ENCODE measurements around the gene NPL. TPM values are rescaled to one million over a fixed set of nuclear protein-coding genes. Genes with fewer than 3 reads are reported as not detected.

Gene NPL
- total RNA-seq, 4 donors from 2014 or later, result 11.0 to 21.8 (median 16.8) TPM

DNA sequence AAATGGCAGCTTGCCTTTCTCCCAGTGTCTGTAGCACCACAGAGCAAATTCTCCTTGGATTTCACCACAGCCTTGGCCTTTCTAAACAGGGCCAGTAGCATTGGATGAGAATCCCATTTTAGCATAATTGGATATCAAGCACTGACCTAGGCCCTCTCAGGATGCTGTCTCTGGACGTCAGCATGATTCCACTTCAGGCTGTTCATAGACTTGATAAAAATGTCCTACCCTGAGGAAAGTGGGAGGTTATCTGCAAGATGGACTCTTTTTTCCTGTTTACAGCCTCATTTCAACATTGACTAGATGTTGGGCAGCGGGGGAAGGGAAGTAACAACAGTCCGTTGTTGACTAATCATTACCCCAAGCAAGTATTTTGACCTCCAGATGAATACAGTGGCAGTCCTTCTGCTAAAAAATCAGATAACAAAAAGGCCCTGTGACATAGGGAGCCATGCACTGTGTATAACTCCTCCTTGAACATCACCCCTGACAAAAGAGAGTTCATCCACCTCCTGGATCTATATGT, 5.2 kb downstream of the NPL start:
- Histone ChIP-seq H3K27me3 (no peaks in the 10 kb centered on the region), H3K36me3 (peaks cover 3% of the 10 kb centered on the region), H3K4me3 (no peak overlapping the region), H3K9me3 (no peaks in the 10 kb centered on the region), H3K27ac (peak overlapping the region; percentile 10), H3K4me1 (peaks cover 18% of the 10 kb centered on the region)
- DNase-seq (ENCODE audit: low spot score in 2 of 2), result no peak
- 83% methylated on average over 3 of the region's 3 CpGs for WGBS
- TF ChIP-seq POLR2A (IDR thresholded peaks at IDR 0.05) (no peak), EP300 (IDR thresholded peaks at IDR 0.05) (no peak)

DNA sequence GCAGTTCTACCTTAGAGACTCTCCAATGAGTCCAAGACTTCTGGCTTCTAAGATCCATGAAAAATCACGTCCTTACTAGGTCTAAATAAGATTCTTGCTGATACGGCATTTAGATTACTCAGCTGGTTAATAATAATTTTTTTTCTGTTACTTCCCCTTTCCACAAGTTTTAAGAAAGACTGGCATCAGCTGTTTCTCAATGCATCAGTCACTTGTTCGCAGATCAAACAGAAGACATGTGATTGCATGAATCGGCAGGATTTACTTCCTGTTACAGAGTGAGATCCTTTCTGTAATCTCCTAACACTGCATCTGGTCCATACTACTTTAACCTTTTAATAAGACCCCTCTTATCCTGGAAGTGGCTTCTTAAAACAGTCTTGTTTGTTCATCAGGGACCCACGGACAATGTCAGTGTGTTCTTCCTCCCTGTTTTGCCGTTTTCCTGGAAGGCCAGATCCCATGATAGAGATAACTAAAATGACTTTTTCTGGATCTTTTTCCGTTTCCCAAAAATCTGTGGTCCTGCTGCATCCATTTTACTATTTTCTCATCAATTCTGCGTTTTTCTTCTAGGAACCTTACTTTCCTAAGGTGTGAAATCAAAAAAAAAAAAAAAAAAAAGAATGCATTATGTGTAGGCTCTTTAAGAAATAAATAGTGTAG, 6.1 kb downstream of the NPL start:
- Histone ChIP-seq H3K27ac (no peak overlapping the region), H3K9me3 (no peaks in the 10 kb centered on the region), H3K36me3 (peaks cover 3% of the 10 kb centered on the region), H3K27me3 (no peaks in the 10 kb centered on the region), H3K4me1 (peaks cover 11% of the 10 kb centered on the region), H3K4me3 (no peak overlapping the region)
- WGBS, result 56% methylated on average over 8 of the region's 8 CpGs
- TF ChIP-seq POLR2A (IDR thresholded peaks at IDR 0.05) (no peak), POLR2AphosphoS5 (IDR thresholded peaks at IDR 0.05) (no peak), EP300 (IDR thresholded peaks at IDR 0.05) (no peak)
- TF ChIP-seq, protein P1, sequence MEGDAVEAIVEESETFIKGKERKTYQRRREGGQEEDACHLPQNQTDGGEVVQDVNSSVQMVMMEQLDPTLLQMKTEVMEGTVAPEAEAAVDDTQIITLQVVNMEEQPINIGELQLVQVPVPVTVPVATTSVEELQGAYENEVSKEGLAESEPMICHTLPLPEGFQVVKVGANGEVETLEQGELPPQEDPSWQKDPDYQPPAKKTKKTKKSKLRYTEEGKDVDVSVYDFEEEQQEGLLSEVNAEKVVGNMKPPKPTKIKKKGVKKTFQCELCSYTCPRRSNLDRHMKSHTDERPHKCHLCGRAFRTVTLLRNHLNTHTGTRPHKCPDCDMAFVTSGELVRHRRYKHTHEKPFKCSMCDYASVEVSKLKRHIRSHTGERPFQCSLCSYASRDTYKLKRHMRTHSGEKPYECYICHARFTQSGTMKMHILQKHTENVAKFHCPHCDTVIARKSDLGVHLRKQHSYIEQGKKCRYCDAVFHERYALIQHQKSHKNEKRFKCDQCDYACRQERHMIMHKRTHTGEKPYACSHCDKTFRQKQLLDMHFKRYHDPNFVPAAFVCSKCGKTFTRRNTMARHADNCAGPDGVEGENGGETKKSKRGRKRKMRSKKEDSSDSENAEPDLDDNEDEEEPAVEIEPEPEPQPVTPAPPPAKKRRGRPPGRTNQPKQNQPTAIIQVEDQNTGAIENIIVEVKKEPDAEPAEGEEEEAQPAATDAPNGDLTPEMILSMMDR (IDR thresholded peaks at IDR 0.05), result no peak
- no peak for DNase-seq (ENCODE audit: low spot score in 2 of 2)

DNA sequence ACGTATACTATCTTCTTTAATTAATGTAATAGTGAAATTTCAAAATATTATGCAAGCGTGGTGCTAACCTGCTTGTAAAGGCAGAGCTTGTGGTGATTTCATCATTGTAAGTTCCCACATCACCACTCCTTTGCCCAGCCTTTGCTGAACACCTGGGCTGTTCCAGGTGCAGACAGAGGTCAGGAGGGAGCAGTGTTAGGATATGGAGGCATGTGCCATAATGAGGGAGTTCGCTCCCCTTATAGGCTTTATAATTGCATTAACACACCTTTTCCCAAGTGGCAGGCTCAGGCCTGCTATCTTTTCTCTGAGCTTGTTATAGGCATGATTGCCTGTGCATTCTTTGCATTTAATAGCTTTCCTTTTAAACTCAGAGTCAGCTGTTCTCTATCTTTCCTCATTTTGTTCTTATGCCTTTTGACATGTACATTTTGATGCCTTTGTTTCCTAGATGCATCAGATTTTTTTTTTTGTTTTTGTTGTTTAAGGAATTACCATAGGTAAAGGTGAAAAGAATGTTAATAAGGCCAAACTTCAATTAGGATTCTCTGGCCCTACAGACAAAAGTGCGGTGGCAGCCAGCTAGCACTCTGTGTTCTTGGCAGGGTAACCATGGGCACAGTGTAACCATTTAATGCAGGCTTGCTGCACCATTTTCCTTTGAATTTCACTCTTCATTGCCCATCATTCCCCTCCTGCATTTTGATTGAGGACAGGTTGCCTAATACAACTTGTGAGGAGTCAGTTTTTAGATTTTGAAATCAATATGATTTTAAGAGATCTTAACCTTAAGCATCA, 12.6 kb downstream of the NPL start:
- no peak for DNase-seq (ENCODE audit: low spot score in 2 of 2)
- H3K4me3 ChIP-seq, result no peak overlapping the region
- H3K27ac ChIP-seq, result peak overlapping the region; percentile 61
- peaks cover 34% of the 10 kb centered on the region for H3K4me1 ChIP-seq
- 64% methylated on average over 4 of the region's 4 CpGs for WGBS
- no peak for TF ChIP-seq POLR2AphosphoS5 (IDR thresholded peaks at IDR 0.05)
- no peak for TF ChIP-seq EP300 (IDR thresholded peaks at IDR 0.05)
- TF ChIP-seq, protein P1 (IDR thresholded peaks at IDR 0.05), result no peak
- TF ChIP-seq POLR2A (IDR thresholded peaks at IDR 0.05), result no peak
- H3K36me3 ChIP-seq, result peaks cover 28% of the 10 kb centered on the region
- H3K9me3 ChIP-seq, result no peaks in the 10 kb centered on the region
- H3K27me3 ChIP-seq, result no peaks in the 10 kb centered on the region

DNA sequence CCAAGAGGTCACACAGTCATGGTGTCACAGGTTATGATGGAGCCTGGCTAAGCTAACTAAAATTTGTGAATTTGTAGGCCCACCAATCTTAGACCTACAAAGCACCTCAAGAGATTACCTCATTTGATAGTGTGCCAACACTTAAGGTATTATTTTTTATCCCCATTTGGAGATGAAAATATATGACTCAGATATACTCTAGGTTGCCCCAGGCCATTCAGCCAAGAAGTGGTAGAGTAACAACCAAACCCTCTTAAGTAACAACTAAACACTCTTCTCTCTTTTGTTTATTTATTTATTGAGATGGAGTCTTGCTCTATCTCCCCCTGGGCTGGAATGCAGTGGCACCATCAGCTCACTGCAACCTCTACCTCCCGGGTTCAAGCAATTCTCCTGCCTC, 14.3 kb downstream of the NPL start:
- H3K9me3 ChIP-seq, result no peaks in the 10 kb centered on the region
- DNase-seq (ENCODE audit: low spot score in 2 of 2), result no peak
- peak overlapping the region; percentile 52 for H3K27ac ChIP-seq
- WGBS, result 88% methylated on average over 1 of the region's 1 CpG
- H3K4me1 ChIP-seq, result peaks cover 26% of the 10 kb centered on the region
- peaks cover 36% of the 10 kb centered on the region for H3K36me3 ChIP-seq
- no peak for TF ChIP-seq EP300 (IDR thresholded peaks at IDR 0.05)
- TF ChIP-seq, protein P1 (IDR thresholded peaks at IDR 0.05), result no peak
- no peak for TF ChIP-seq POLR2A (IDR thresholded peaks at IDR 0.05)
- no peak for TF ChIP-seq POLR2AphosphoS5 (IDR thresholded peaks at IDR 0.05)
- no peak overlapping the region for H3K4me3 ChIP-seq
- H3K27me3 ChIP-seq, result no peaks in the 10 kb centered on the region

DNA sequence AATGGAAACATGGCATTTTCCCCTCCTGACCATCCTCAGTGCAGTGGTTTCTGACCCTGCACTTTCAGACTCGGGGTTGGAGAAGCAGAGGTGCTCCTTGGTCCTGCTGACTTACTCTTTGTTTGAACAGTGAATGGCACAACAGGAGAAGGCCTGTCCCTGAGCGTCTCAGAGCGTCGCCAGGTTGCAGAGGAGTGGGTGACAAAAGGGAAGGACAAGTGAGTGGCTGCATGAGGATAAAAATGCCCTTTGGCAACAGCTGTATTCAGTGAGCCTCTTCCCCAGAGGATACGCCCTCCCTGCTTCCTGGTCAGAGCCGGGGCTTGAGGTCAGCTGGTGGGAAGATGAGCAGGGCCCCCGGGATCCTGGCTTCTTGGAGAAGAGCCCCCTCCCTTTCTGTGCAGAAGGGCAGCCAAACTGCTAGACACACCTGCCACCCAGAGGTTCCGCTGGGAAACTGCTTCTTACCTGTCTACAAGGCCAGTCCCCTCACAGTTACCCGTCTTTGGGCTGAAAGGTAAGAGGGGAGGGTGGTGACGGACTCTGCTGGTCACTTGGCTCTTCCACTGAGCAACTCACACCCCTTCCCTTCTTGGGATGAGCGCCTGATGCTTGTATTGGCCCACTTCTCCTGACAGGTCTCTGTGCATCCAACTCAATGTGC, 16.6 kb downstream of the NPL start:
- Histone ChIP-seq H3K36me3 (peaks cover 40% of the 10 kb centered on the region), H3K4me1 (peaks cover 18% of the 10 kb centered on the region), H3K27me3 (no peaks in the 10 kb centered on the region), H3K9me3 (no peaks in the 10 kb centered on the region), H3K4me3 (no peak overlapping the region), H3K27ac (no peak overlapping the region)
- WGBS, result 82% methylated on average over 11 of the region's 11 CpGs
- no peak for DNase-seq (ENCODE audit: low spot score in 2 of 2)
- TF ChIP-seq POLR2AphosphoS5 (IDR thresholded peaks at IDR 0.05) (no peak), EP300 (IDR thresholded peaks at IDR 0.05) (no peak), POLR2A (IDR thresholded peaks at IDR 0.05) (no peak)
- TF ChIP-seq, protein P1 (IDR thresholded peaks at IDR 0.05), result no peak
